Fibroblast of peridontal ligament (primary cell): ENCODE data around the gene LRRC3B.
A peak's percentile ranks its signal among the peaks of the same experiment; 100 is the strongest.

Experiments
- DNase-seq: peaks from one replicate; pipeline ENCODE4 v3.0.0-alpha.2; 2010; ENCODE audit errors: extremely low read depth

The LRRC3B gene

DNA sequence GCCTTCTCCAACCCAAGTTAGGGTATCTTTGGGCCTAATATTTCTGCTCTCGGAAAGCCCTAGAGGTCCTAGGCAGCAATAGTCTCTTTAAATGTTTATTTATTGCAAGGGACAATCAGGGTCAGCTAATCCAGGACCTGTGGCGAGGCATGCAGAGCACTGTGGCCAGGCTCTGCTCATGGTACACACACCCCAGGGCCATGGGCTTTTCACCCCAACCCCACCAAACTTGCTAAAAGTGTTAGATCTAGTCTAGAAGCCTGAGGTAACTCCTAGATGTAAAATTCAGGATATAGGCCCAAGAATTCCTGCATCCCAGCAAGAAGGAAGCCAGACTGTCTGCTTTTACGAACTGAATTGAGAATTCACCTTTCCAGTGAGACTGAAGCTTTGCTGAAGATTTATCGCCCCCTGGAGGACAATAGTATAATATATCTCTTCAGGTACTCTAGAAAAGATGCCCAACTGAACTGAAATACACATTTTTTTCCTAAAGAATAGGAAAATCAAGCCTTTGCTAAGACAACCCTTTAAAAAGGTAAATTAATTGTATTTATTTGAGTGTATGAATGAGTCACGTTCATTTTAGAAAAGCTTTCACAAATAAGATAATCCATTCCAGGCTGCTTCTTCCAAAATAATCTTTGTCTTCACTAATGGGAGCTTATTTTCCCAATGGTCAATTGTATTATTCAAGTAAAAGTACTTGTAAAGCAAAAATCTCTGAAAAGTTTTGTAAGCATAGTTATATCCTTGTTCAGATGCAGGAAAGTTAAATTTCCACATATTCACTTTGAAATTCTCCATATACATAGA lies 89.8 kb downstream of the LRRC3B start:
- no peak for DNase-seq

DNA sequence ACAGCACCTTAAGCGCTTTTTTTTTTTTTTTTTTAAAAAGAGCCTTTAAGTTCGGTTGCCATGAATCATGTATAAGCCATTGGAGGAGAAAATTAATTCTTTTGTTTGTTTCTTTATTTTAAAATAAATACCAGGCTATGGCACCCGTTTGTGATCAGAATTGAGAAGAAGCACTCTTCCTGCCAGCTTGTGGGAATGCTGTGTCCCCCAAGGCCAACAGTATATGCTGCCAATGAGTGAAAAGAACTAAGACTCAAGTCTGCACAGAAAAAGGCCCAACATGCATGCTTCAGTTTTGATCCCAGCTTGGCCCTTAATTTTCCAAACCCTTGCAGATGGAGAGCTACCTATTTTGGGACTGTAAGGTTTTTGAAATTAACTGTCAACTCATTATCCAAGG lies 90.5 kb downstream of the LRRC3B start:
- DNase-seq, result no peak

DNA sequence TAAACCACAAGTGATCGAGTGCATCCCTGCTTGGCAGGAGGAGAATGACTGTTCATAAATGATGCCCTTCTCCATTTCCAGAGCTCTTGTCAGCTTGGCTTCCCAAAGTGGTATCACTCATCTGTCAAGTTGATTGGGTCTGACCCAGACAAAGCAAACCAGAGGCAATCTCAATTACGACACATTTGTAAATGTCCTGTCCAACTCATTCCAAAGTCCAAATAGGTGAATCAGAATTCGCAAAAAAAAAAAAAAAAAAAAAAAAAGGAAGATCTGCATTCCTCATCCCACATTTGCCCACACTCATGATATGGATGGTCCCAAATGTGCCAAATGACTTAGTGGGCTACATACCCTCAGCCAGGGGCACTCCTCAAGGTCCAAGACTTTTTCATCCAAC lies 91.9 kb downstream of the LRRC3B start:
- DNase-seq, result no peak

DNA sequence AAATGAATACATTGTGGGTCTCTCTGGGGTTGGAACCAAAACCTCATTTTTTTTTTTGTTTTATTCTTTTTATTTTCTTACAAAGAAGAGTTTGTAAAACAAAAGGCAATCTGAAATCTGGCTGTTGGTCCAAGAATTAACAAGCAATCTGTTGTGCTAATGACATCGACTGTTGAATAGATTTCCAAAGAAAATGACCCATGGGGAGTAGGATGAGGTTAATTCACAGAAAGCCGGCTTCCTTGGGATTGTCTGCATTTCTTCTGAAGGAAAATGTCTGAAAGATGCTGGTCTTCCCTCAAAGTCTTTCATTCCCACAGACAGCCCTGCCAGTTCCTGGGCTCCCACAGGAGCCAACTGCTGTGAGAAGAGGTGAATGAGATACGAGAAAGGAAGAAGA lies 92.9 kb downstream of the LRRC3B start:
- DNase-seq, result no peak

DNA sequence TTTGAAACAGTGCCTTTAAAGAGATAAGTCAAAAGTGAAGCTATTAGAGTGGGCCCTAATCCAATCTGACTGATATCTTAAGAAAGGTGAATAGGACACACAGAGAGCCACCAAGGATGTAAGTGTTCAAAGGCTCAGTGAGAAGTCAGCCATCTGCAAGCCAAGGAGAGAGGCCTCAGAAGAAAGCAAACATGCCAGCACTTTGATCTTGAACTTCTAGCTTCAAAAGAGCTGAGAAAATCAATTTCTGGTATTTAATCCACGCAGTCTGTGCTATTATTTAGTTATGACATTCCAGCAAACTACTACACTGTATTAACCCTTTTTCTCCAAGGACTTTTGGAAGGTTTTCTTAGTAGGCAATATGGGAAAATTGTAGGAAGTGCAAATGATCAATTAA lies 95.7 kb downstream of the LRRC3B start:
- DNase-seq, result no peak

DNA sequence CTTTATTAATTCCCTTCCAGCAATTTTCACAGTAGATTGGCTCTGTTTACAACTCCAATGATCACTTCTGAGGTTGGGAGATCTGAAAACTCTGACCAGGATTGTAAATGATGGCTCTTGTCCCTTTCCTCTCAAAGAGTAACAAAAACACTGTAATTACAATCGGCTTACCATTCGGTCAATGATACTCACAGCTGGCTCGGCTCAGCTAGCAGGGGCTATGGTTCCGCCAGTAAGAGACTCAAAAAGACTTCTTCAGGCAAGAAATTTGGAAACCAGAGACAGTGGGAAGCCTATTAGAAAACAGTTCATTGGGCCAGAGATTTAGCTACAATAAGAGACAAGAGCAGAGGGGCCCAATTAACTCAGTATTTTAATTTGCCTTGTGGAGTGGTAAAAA lies 96.6 kb downstream of the LRRC3B start:
- no peak for DNase-seq

DNA sequence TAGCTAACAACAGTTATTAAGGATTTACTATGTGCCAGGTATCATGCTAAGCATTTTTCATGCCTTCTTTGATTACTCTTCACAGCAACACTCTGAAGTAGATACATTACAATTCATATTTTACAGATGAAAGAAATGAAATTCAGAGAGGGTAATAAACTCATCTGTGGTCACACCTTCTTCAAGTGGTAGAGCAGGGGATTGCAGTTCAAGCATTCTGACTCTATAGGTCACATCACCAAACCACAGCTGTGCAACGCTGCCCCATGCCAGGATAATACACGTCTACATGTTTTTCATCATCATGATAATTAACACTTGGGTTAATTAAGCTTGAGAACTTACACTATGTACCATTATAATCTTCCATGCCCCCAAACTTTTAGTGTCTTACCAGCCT lies 98.5 kb downstream of the LRRC3B start:
- DNase-seq, result no peak

DNA sequence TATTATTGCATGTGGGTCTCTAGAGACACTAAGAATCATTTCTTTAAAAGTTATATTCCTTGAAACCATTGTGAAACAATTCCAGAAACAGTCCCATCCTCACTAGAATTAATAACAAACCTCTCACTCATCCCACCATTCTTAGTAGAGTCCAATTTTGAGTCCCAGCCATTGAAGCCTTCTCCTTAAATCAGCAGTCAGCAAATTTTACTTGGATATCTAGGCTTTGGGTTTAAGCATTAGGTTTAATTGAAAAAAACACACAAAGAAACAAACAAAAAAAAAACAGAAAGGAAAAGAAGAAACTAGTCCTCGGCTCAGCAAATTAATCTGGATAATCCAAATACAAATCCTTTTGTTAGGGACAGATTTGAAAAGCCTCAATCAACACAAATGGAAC lies 109.3 kb downstream of the LRRC3B start:
- DNase-seq, result no peak

DNA sequence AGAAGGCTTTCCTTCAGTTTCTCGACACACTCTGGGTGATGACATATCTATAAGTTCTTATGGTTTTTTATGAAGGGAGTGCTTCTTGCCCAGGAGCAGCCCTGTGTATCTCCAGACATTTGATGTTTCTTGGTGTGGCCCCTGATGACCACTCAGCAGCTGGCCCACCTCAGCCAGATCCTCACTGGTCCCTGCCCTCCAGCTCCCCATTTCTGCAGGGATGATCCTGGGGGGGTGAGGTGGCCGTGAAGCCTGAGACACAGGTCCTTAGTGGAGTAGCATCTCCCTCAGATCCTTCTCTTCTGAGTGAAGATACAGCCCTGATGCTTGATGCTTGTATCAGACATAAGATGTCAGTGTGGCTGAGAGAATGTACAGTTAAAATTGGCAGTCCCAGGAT lies 127.7 kb downstream of the LRRC3B start:
- DNase-seq, result no peak

DNA sequence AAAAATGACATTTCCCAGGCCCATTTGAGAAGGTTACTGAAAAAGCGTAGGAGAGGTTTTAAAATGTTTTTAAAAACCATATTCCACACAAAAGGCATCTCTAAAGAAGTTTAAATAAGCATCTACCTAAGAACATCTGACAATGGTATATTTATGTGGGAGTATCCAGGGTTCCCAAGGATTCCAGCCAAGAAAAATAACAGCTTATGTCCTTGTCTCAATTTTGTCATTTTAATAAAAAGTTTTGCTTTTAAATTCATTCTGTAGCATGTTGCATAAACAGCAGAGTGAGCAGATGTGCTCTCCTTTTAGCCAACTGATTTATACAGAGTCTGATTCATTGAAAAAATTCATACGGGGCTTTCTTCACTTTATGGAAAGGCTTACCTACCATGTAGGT lies 129.9 kb downstream of the LRRC3B start:
- DNase-seq, result no peak

DNA sequence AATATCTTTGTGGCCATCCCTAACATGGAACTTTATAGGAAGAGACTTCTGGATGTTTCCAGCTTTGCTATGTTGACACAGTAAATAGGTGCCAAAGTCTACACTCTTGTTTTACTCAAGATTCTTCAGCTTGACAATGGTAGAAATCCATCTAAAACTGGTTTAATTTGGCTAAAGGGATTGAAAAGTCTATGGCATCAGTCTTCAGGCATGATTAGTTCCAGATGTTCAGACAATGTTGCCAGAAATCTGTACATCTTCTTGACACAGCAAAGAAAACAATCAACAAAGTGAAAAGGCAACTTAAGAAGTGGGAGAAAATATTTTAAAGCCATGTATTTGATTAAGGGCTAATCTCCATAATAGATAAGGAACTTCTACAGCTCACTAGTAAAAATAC lies 130.5 kb downstream of the LRRC3B start:
- peak; percentile 2 for DNase-seq

DNA sequence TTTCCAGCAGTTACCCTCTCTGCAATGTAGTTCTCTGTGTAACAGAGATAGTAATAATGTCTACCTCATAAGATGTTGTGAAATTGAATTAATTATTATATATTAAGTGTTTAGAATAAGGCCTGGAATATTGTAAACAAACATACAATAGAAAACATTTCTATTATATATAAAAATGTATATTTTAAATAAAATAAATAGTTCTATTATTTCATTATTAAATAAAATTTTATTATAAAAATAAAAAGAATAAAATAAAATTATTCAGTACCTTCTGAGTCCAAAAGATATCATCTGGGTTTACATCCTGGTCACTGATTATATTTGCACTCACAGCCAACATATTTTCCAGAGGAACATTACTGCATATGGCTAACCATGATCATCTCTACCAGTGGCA lies 135.4 kb downstream of the LRRC3B start:
- no peak for DNase-seq
